Colonic mucosa (tissue), 4 donors: ENCODE results near the gene RARS2. TPM values are rescaled to one million over a fixed set of nuclear protein-coding genes. Genes with fewer than 3 reads are reported as not detected.
"Not testable (repeated sequence)": the region's sequence is repeated elsewhere in the genome, so short reads cannot be mapped to it uniquely, and the experiment has no call there.

Experiments
- DNase-seq: peaks from one replicate; pipeline ENCODE4 v3.0.0-alpha.2; 2020
- H3K27ac ChIP-seq: fragments of 200-600 bp; one replicate; pipeline ENCODE4 v1.8.0; 2021
- H3K27me3 ChIP-seq: fragments of 200-600 bp; one replicate; pipeline ENCODE4 v1.8.0; 2021
- H3K36me3 ChIP-seq: fragments of 200-600 bp; one replicate; pipeline ENCODE4 v1.8.0; 2021
- H3K4me1 ChIP-seq: fragments of 200-600 bp; one replicate; pipeline ENCODE4 v1.8.0; 2021; ENCODE audit warnings: mild to moderate bottlenecking
- H3K4me3 ChIP-seq: fragments of 200-600 bp; one replicate; pipeline ENCODE4 v1.8.0; 2021
- H3K9ac ChIP-seq, 2 donors: one replicate each; pipeline ENCODE4 v1.7.0; 2013; ENCODE audit warnings: control low read depth in 2 of 2, low read depth in 2 of 2, low read length in 2 of 2
- H3K9me3 ChIP-seq: fragments of 200-600 bp; one replicate; pipeline ENCODE4 v1.8.0; 2021
- intact Hi-C: fragments of 100-400 bp; cut with DNase I; formaldehyde crosslinking; loops from one replicate; pipeline ENCODE4 v1.14.1; 2022
- total RNA-seq, 2 donors: library from RNA; stranded (reverse); fragmentation: NEBNext Ultra II Directional in 1 of 2; extraction: Animal tissue kit (Norgen Biotek cat#: 25700) in 1 of 2; gene quantifications; one replicate each; pipeline ENCODE4 v1.2.1, GENCODE V29; 2021
- TF ChIP-seq, protein P1 (sequence below): fragments of 200-600 bp; IDR thresholded peaks from one replicate; pipeline ENCODE4 v1.8.0; 2022; ENCODE audit warnings: antibody characterized with exemption, mild to moderate bottlenecking
- donor health status: healthy.
- donor health status: DM: no; HTN: no; CAD: no.
- donor health status: DM: no; HTN: no; CAD: no.

Gene RARS2
- total RNA-seq, 2 donors from 2014 or later = 24.7 to 28.2 TPM

DNA sequence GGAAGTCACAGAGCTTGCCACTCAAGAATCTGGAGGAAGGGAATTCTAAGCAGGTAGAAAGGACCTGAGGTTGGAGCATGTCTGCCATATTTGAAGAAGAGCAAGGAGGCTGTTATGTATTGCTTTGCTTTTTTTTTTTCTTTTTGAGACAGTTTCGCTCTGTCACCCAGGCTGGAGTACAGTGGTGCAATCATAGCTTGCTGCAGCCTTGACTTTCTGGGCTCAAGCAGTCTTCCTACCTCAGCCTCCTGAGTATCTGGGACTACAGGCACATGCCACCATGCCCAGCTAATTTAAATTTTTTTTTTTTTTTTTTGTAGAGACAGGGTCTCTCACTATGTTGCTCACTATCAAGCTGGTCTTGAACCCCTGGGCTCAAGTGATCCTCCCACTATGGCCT lies 41.0 kb upstream of the RARS2 start:
- Histone ChIP-seq H3K4me1 (no peaks in the 10 kb centered on the region), H3K9ac (no peak overlapping the region), H3K36me3 (no peaks in the 10 kb centered on the region), H3K4me3 (no peak overlapping the region), H3K9me3 (no peaks in the 10 kb centered on the region), H3K27me3 (no peaks in the 10 kb centered on the region), H3K27ac (no peak overlapping the region)
- intact Hi-C loops = no loop called here
- DNase-seq = no peak
- TF ChIP-seq, protein P1, sequence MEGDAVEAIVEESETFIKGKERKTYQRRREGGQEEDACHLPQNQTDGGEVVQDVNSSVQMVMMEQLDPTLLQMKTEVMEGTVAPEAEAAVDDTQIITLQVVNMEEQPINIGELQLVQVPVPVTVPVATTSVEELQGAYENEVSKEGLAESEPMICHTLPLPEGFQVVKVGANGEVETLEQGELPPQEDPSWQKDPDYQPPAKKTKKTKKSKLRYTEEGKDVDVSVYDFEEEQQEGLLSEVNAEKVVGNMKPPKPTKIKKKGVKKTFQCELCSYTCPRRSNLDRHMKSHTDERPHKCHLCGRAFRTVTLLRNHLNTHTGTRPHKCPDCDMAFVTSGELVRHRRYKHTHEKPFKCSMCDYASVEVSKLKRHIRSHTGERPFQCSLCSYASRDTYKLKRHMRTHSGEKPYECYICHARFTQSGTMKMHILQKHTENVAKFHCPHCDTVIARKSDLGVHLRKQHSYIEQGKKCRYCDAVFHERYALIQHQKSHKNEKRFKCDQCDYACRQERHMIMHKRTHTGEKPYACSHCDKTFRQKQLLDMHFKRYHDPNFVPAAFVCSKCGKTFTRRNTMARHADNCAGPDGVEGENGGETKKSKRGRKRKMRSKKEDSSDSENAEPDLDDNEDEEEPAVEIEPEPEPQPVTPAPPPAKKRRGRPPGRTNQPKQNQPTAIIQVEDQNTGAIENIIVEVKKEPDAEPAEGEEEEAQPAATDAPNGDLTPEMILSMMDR = no peak

DNA sequence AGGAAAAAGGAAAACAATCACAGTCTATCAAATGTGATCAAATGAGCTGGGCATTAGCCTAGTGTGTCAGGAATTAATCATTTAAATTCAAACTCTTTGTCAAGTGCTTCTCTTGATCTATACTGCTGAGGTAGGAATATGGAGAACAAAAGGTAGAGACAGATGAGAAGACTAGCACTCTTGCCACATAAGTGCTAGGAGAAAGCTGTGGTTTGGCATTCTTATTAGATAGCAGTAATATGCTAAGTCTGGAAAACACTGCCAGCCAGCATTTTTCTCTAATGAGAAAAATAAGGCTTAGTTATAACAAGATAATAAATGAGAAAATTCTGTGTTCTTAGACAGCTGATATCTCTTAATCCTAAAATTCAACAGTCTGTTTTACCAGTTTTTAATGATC lies 39.1 kb upstream of the RARS2 start:
- no peak overlapping the region for H3K9ac ChIP-seq
- TF ChIP-seq, protein P1 = no peak
- H3K27me3 ChIP-seq = no peaks in the 10 kb centered on the region
- H3K27ac ChIP-seq = peak overlapping the region; percentile 3
- no peaks in the 10 kb centered on the region for H3K9me3 ChIP-seq
- no peaks in the 10 kb centered on the region for H3K4me1 ChIP-seq
- DNase-seq = no peak
- no peaks in the 10 kb centered on the region for H3K36me3 ChIP-seq
- intact Hi-C loops = no loop called here
- no peak overlapping the region for H3K4me3 ChIP-seq

DNA sequence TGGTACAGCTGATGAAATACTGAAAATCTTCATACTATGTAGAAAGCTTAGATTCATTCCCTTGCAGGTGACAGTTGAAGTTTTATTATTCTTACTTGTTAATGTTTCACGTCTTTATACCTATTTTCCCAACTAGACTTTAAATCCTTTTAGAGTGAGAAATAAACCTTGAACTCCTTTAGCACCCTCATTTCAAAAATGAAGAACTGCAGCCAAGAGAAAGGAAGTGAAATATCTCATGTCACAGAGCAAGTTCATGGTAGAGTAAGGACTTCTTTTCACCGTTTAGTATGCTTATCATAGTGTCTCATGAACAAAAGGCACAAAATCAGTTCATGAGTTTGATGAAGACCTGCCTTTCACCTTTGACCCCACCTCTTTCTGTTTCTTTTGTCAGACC lies 38.6 kb upstream of the RARS2 start:
- intact Hi-C loops = no loop called here
- TF ChIP-seq, protein P1 = no peak
- Histone ChIP-seq H3K27me3 (no peaks in the 10 kb centered on the region), H3K36me3 (no peaks in the 10 kb centered on the region), H3K9me3 (no peaks in the 10 kb centered on the region), H3K4me3 (no peak overlapping the region), H3K4me1 (no peaks in the 10 kb centered on the region), H3K27ac (peak overlapping the region; percentile 3), H3K9ac (no peak overlapping the region)
- DNase-seq = no peak

DNA sequence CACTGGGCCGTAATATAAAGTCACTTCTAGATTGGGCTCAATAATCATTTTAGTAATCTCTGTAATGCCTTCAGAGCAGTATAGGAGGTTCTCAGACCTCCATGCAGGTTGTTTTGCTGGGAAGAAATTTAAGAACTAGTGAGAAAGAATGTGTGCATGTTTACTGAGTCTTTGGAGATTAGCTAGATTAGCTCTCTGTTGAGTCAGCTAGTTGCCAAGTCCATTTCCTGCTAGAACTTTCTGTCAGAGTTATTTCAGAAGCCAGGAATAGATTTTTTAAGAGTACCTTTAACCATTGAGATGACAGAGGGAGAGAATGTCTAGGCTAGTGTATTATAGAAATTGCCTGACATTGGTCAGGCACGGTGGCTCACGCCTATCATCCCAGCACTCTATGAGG lies 33.5 kb upstream of the RARS2 start:
- DNase-seq = no peak
- H3K36me3 ChIP-seq = no peaks in the 10 kb centered on the region
- intact Hi-C loops = no loop called here
- no peak overlapping the region for H3K4me3 ChIP-seq
- H3K4me1 ChIP-seq = no peaks in the 10 kb centered on the region
- H3K9ac ChIP-seq = no peak overlapping the region
- no peaks in the 10 kb centered on the region for H3K9me3 ChIP-seq
- TF ChIP-seq, protein P1 = no peak
- no peak overlapping the region for H3K27ac ChIP-seq
- no peaks in the 10 kb centered on the region for H3K27me3 ChIP-seq

DNA sequence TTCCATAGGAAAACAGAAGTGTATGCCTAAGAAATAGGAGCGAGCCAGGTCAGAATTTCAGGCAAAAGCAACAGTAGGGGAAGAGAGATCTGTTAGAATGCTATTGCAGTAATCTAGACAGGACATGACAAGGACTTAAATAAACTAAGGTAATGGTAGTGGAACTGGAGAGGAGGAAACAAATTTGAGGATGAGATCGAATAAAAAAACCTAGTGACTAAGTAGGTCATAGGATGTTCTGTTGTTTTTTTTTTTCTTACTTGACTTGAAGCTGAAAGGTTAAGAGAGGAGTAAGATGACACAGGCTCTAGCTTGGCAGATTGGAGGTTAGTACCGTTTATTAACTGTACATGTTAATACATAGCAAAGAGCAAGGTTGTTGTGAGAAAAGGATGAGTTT lies 28.7 kb upstream of the RARS2 start:
- no peak overlapping the region for H3K27ac ChIP-seq
- H3K9ac ChIP-seq = no peak overlapping the region
- H3K36me3 ChIP-seq = no peaks in the 10 kb centered on the region
- TF ChIP-seq, protein P1 = no peak
- H3K4me3 ChIP-seq = no peak overlapping the region
- no peak for DNase-seq
- H3K9me3 ChIP-seq = no peaks in the 10 kb centered on the region
- H3K4me1 ChIP-seq = no peaks in the 10 kb centered on the region
- intact Hi-C loops = no loop called here
- H3K27me3 ChIP-seq = no peaks in the 10 kb centered on the region

DNA sequence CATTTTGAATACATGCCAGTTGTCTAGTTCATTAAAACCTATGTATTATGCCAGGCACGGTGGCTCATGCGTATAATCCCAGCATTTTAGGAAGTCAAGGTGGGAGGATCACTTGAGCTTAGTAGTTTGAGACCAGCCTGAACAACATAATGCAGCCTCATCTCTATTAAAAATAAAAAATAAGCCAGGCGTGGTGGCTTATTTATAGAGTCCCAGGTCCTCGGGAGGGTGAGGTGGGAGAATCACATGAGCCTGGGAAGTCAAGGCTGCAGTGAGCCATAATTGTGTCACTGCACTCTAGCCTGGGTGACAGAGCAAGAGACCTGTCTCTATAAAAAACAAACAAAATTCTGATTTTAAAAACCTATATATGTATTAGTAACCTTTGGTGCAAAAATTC lies 27.6 kb upstream of the RARS2 start:
- TF ChIP-seq, protein P1 = no peak
- Histone ChIP-seq H3K27ac (no peak overlapping the region), H3K4me3 (no peak overlapping the region), H3K9ac (no peak overlapping the region), H3K36me3 (no peaks in the 10 kb centered on the region), H3K9me3 (no peaks in the 10 kb centered on the region), H3K27me3 (no peaks in the 10 kb centered on the region), H3K4me1 (no peaks in the 10 kb centered on the region)
- intact Hi-C loops = no loop called here
- no peak for DNase-seq

DNA sequence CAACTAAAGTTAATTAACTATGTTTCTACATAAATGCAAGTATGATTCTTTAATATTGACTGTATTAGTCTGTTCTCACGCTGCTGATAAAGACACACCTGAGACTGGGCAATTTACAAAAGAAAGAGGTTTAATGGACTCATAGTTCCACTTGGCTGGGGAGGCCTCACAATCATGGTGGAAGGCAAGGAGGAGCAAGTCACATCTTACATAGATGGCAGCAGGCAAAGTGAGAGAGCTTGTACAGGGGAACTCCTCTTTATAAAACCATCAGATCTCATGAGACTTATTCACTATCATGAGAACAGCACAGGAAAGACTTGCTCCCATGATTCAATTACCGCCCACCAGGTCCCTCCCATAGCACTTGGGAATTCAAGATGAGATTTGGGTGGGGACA lies 23.2 kb upstream of the RARS2 start:
- DNase-seq, H3K9ac ChIP-seq, H3K9me3 ChIP-seq, H3K36me3 ChIP-seq, H3K27me3 ChIP-seq, intact Hi-C loops, H3K27ac ChIP-seq, H3K4me1 ChIP-seq, H3K4me3 ChIP-seq: not testable (repeated sequence)
